Loucy (cell line): Measurements from ENCODE around the gene APELA.

Experiments used
- H2AFZ ChIP-seq: fragments of 200-600 bp; sonication (generic); 2 replicates; pipeline ENCODE4 v1.6.0; 2016; ENCODE audit warnings: antibody characterized with exemption, mild to moderate bottlenecking, low read length, moderate library complexity
- H3F3A ChIP-seq: fragments of 200-600 bp; 2 replicates; pipeline ENCODE4 v1.6.0; 2016; ENCODE audit warnings: antibody characterized with exemption, low read depth, mild to moderate bottlenecking
- H3K27me3 ChIP-seq: fragments of 200-600 bp; sonication (generic); 2 replicates; pipeline ENCODE4 v1.6.1; 2014; ENCODE audit warnings: low read length, mild to moderate bottlenecking; ENCODE audit not compliant: insufficient read depth, poor library complexity, severe bottlenecking
- H3K36me3 ChIP-seq: fragments of 200-600 bp; sonication (generic); 2 replicates; pipeline ENCODE4 v1.6.1; 2016; ENCODE audit warnings: low read length; ENCODE audit not compliant: insufficient read depth
- H3K4me1 ChIP-seq: fragments of 200-600 bp; sonication (generic); 2 replicates; pipeline ENCODE4 v1.5.1; 2014; ENCODE audit warnings: low read length, mild to moderate bottlenecking; ENCODE audit not compliant: insufficient read depth, poor library complexity, severe bottlenecking
- H3K4me2 ChIP-seq: fragments of 200-600 bp; sonication (generic); 2 replicates; pipeline ENCODE4 v1.6.0; 2014; ENCODE audit warnings: antibody characterized with exemption, low read length, low read depth, mild to moderate bottlenecking; ENCODE audit not compliant: poor library complexity, severe bottlenecking
- H3K4me3 ChIP-seq: fragments of 200-600 bp; sonication (generic); 2 replicates; pipeline ENCODE4 v1.5.1; 2014; ENCODE audit warnings: low read length, mild to moderate bottlenecking, mixed read lengths; ENCODE audit not compliant: poor library complexity, severe bottlenecking
- H3K79me2 ChIP-seq: fragments of 200-600 bp; sonication (generic); 2 replicates; pipeline ENCODE4 v1.6.1; 2014; ENCODE audit warnings: low read length; ENCODE audit not compliant: insufficient read depth
- H3K9ac ChIP-seq: fragments of 200-600 bp; sonication (generic); 2 replicates; pipeline ENCODE4 v1.6.0; 2014; ENCODE audit warnings: mild to moderate bottlenecking, low read depth, low read length, moderate library complexity; ENCODE audit not compliant: poor library complexity, severe bottlenecking
- H3K9me2 ChIP-seq: fragments of 200-600 bp; sonication (generic); replicated peaks from 2 replicates; pipeline ENCODE4 v1.6.1; 2016; ENCODE audit warnings: low read depth, low read length, mixed read lengths
- H3K9me3 ChIP-seq: fragments of 200-600 bp; sonication (generic); 2 replicates; pipeline ENCODE4 v1.6.1; 2014; ENCODE audit warnings: mild to moderate bottlenecking, antibody characterized with exemption, low read length, low read depth; ENCODE audit not compliant: insufficient read depth
- H4K20me1 ChIP-seq: fragments of 200-600 bp; sonication (generic); 2 replicates; pipeline ENCODE4 v1.6.0; 2014; ENCODE audit warnings: antibody characterized with exemption, low read length, mild to moderate bottlenecking; ENCODE audit not compliant: insufficient read depth, poor library complexity, severe bottlenecking
- CTCF ChIP-seq: fragments of 200-600 bp; sonication (generic); conservative IDR thresholded peaks from 2 replicates; pipeline ENCODE4 v1.5.1; 2014; ENCODE audit warnings: mild to moderate bottlenecking, antibody characterized with exemption, low read length
- EZH2phosphoT487 ChIP-seq: fragments of 200-600 bp; IDR thresholded peaks from 2 replicates; pipeline ENCODE4 v1.6.1; 2018; ENCODE audit warnings: antibody characterized with exemption, mild to moderate bottlenecking, moderate library complexity, borderline replicate concordance

APELA gene

GRCh38 chr4:164847016-164847415 lies 30.0 kb upstream of the APELA start:
- no peak overlapping the region for H2AFZ ChIP-seq
- TF ChIP-seq EZH2phosphoT487 (no peak), CTCF (no peak)
- H3K79me2 ChIP-seq: no peaks in the 10 kb centered on the region
- H3K27me3 ChIP-seq: no peaks in the 10 kb centered on the region
- no peak overlapping the region for H3K4me2 ChIP-seq
- no peaks in the 10 kb centered on the region for H3K9me3 ChIP-seq
- H4K20me1 ChIP-seq: no peaks in the 10 kb centered on the region
- no peak overlapping the region for H3K9ac ChIP-seq
- H3F3A ChIP-seq: no peaks in the 10 kb centered on the region
- H3K4me3 ChIP-seq: no peak overlapping the region
- no peaks in the 10 kb centered on the region for H3K36me3 ChIP-seq
- no peaks in the 10 kb centered on the region for H3K9me2 ChIP-seq
- H3K4me1 ChIP-seq: no peaks in the 10 kb centered on the region

GRCh38 chr4:164847967-164848649 lies 28.9 kb upstream of the APELA start:
- Histone ChIP-seq H3K9ac (no peak overlapping the region), H3K9me3 (no peaks in the 10 kb centered on the region), H2AFZ (no peak overlapping the region), H3K4me3 (no peak overlapping the region), H3K27me3 (no peaks in the 10 kb centered on the region), H3K4me1 (no peaks in the 10 kb centered on the region), H4K20me1 (no peaks in the 10 kb centered on the region), H3F3A (no peaks in the 10 kb centered on the region), H3K36me3 (no peaks in the 10 kb centered on the region), H3K4me2 (no peak overlapping the region), H3K9me2 (no peaks in the 10 kb centered on the region), H3K79me2 (no peaks in the 10 kb centered on the region)
- no peak for TF ChIP-seq CTCF
- no peak for TF ChIP-seq EZH2phosphoT487

GRCh38 chr4:164856396-164856795 lies 20.6 kb upstream of the APELA start:
- Histone ChIP-seq H3K9me2 (no peaks in the 10 kb centered on the region), H3K27me3 (no peaks in the 10 kb centered on the region), H3K4me3 (no peak overlapping the region), H3K79me2 (no peaks in the 10 kb centered on the region), H3K4me1 (no peaks in the 10 kb centered on the region), H3K9ac (no peak overlapping the region), H3K9me3 (no peaks in the 10 kb centered on the region), H2AFZ (no peak overlapping the region), H3K4me2 (no peak overlapping the region), H3K36me3 (no peaks in the 10 kb centered on the region), H3F3A (no peaks in the 10 kb centered on the region), H4K20me1 (no peaks in the 10 kb centered on the region)
- no peak for TF ChIP-seq CTCF
- no peak for TF ChIP-seq EZH2phosphoT487
